Measurements from ENCODE around the gene EBPL.
A peak's percentile ranks its signal among the peaks of the same experiment; 100 is the strongest.
"Not testable (repeated sequence)": the region's sequence is repeated elsewhere in the genome, so short reads cannot be mapped to it uniquely, and the experiment has no call there.

The EBPL gene

DNA sequence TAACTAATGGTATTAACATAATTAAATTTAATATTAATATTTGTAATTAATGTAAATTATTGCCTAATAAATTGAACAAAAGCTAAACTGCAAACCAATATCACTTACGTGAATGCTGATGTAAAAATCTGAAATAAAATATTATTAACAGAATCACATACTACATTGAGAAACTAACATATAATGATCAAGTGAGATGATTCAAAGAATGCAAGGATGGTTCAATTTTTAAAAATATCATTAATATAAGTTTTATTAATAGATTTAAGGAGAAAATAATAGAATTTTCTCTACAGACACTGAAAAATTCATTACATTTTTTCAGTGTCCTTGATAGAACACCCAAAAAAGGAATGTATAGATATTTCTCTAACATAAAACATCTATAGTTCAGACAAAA is 23.5 kb upstream of the EBPL start:
- FAIRE-seq = no peak
- DNase-seq (ENCODE audit: insufficient read length, low spot score) = no peak
- TF ChIP-seq, protein P1, sequence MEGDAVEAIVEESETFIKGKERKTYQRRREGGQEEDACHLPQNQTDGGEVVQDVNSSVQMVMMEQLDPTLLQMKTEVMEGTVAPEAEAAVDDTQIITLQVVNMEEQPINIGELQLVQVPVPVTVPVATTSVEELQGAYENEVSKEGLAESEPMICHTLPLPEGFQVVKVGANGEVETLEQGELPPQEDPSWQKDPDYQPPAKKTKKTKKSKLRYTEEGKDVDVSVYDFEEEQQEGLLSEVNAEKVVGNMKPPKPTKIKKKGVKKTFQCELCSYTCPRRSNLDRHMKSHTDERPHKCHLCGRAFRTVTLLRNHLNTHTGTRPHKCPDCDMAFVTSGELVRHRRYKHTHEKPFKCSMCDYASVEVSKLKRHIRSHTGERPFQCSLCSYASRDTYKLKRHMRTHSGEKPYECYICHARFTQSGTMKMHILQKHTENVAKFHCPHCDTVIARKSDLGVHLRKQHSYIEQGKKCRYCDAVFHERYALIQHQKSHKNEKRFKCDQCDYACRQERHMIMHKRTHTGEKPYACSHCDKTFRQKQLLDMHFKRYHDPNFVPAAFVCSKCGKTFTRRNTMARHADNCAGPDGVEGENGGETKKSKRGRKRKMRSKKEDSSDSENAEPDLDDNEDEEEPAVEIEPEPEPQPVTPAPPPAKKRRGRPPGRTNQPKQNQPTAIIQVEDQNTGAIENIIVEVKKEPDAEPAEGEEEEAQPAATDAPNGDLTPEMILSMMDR (IDR thresholded peaks at IDR 0.05; ENCODE audit: insufficient read depth, missing control alignments) = no peak

DNA sequence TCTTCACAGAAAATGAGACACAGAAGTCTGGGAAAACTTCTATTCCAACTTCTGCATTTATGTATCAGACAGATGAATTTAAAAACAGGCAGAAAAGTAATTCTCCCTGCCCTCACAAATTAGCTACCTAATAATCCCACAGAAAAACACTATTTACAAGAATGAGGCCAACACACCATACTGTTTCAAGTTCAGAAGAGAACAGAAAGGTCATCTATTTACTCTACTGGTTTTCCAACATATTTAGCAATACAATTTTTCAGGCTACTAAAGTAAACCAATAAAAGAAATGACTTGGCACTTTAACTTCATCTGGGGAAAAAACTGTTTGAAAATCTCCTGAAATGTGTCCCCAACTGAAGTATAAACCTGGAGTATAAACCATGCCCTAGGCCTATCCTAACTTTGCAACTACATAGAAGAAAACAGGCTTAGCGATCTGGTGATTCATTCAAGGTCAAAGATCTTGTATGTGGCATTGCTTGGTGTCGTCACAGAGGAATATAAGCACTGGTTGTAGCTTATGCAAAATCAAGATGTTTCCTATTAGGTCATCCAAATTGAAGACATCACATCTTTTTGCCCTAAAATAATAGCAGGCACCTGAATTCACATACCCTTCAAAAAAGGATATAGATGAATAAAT is 20.1 kb upstream of the EBPL start:
- no peak for DNase-seq (ENCODE audit: insufficient read length, low spot score)
- peak; percentile 60 for FAIRE-seq
- TF ChIP-seq, protein P1 (IDR thresholded peaks at IDR 0.05; ENCODE audit: insufficient read depth, missing control alignments) = no peak

DNA sequence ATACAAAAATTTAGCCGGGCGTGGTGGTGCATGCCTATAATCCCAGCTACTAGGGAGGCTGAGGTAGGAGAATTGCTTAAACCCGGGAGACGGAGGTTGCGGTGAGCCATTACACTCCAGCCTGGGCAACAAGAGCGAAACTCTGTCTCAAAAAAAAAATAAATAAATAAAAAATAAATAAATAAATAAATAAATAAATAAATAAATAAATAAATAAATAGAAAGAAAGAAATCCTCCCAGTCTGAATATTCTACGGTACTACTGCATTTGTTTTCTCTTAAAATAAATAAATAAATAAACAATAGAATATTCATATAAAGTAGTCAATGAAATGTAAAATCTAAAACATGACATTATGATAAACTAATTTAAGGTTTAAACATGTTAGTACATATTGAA is 13.0 kb upstream of the EBPL start:
- DNase-seq (ENCODE audit: insufficient read length, low spot score); FAIRE-seq: not testable (repeated sequence)

DNA sequence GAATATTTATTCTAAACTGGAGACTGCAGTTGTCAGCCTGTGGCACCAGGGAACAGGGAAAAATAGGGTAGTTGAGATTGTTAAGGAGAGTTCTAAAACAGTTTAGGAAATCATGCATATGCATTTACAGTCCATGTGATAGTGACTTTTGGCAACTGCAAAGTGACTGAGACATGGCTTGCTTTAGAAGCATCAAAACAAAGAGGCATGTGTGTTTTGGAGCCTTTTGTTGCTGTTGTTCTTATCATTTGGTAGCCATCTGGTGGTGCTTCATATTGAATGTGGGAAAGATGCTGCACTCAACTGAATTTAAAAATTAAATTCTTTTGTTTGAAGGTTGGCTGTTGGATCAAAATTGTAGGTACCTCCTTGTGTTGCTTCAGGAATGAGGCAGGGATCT is 10.2 kb upstream of the EBPL start:
- FAIRE-seq = peak; percentile 6
- TF ChIP-seq, protein P1 (IDR thresholded peaks at IDR 0.05; ENCODE audit: insufficient read depth, missing control alignments) = no peak
- DNase-seq (ENCODE audit: insufficient read length, low spot score) = no peak

DNA sequence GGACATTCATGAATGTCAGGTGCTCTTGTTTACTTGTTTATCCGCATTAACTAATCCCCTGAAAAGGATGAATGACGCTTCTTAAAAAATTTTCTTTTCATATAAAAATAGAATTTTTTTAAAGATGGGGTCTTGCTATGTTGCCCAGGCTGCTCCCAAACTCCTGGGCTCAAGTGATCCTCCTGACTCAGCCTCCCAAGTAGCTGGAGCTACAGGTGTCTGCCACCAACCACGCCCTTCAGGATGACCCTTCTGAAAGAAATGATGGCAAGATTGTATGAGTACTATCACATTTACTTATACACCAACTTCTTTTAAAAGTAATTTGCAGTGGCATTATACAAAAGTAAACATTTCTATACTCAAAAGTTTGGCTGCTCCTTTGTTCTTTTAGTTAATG is 6.2 kb upstream of the EBPL start:
- TF ChIP-seq, protein P1 (IDR thresholded peaks at IDR 0.05; ENCODE audit: insufficient read depth, missing control alignments) = no peak
- DNase-seq (ENCODE audit: insufficient read length, low spot score) (no peak), FAIRE-seq (no peak)

DNA sequence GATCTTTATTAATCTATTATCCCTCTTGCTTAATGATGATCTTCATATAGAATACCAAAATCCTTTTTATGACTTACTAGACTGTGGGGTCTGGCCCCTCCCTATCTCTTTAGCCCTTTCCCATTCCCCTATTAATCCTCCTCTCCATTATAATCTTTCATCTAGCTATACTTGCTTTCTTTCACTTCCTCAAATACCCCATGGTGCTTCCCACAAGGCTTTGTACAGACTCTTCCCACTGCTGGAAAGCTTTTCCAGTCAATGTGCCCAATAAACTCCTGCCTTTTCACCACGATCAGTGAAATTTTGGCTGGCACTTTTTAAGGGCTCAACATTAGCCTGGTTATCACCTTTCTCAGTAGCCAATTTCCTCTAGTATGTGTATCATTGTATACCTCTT is 3.2 kb upstream of the EBPL start:
- DNase-seq (ENCODE audit: insufficient read length, low spot score) = no peak
- TF ChIP-seq, protein P1 (IDR thresholded peaks at IDR 0.05; ENCODE audit: insufficient read depth, missing control alignments) = no peak
- FAIRE-seq = no peak

DNA sequence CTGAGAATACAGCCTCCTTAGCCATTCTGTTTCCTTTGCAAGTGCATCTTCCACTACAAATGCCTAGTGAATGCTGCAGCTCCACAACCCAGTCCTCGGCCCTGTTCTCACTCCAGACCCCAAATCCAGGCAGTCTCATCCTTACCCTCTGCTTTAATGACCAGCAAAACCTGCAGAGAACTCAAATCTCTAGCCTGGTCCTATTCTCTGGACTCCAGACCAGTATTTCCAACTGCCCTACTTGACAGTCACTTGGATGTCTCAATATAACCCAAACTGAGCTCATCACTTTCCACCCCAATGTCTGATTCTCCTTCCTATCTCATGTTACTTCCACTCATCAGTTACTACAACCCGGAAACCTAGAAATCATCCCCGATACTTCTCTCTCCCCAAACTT is 2.6 kb upstream of the EBPL start:
- FAIRE-seq = no peak
- no peak for DNase-seq (ENCODE audit: insufficient read length, low spot score)
- TF ChIP-seq, protein P1 (IDR thresholded peaks at IDR 0.05; ENCODE audit: insufficient read depth, missing control alignments) = no peak

All from D721Med (cell line).